ENCODE measurements around the gene SLC16A6. TPM values are rescaled to one million over a fixed set of nuclear protein-coding genes. Genes with fewer than 3 reads are reported as not detected.
A peak's percentile ranks its signal among the peaks of the same experiment; 100 is the strongest.
"Not testable (repeated sequence)": the region's sequence is repeated elsewhere in the genome, so short reads cannot be mapped to it uniquely, and the experiment has no call there.

The SLC16A6 gene
- total RNA-seq, 1 donor from 2014 or later = 0.21 TPM

DNA sequence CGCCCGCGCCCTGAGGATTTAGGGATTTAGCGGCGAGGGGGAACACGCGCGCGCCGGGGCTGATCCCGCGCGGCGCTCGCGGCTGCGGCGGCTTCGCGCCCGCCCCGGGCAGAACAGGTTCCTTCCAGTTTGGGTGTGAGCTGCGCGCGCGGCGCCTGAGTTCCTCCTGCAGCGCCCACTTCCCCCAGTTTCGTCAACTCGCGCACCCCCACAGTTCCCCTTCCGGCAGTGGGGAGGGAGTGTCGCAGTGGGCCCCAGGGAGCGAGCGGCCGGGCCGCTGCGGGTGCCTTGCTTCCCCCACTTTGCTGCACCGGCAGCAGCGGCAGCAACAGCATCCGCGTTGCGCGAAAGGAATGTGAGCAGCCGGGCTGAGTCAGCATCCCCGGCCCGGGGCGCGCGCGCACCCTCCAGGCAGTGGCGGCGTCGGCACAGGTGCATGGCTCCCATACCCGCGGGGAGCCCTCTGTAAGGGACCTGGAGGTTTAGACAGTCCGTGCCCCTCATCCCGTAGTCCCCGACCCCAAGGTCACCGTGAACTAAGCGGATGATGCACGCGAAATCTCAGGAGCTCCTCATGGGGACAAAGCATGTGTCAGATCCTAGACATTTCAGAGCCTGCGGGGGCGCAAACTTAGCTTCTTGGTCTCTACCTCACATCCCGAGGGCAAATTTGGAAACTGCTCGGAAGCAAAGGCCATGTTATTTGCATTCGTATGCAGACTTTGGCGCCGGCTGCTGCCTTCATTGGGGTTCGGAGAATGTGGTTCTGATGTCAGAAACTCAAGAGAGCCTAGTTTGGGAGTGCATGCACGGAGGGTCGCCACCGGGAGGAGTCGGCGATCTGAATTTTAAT lies 1.1 kb upstream of the SLC16A6 start:
- DNase-seq (ENCODE audit: low read depth) = peak; percentile 76

DNA sequence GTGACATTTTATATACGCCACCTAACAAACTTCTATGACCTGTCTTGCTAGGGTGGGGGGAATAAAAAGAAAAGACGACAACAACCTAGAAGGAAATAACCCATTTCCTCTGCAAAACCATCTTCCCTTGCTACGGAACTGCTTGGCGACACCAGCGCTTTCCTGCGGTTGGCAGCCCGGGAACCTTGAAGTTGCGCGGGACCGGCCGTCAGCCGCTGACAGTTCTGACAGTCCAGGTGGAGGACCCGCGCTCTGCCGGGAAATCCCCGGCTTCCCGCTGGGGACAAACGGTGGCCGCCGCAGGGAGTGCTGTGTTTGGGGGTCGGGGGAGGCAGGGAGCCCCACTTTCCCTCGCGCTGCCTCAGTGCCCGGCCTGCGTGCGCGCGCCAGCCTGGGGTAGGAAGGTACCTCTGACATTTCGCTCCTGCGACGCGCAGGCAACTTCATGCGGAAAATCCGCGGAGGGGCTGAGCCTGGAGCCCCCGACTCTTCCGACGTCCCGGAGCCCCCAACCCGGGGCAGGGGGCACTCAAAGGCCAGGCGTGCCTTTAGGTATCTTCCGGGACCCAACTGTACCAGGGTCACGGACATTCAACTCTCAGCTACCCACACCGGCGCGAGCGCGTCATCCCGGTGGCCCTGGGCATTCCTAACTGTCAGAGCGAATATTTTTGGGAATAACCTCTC lies 516 bp downstream of the SLC16A6 start:
- DNase-seq (ENCODE audit: low read depth) = no peak

DNA sequence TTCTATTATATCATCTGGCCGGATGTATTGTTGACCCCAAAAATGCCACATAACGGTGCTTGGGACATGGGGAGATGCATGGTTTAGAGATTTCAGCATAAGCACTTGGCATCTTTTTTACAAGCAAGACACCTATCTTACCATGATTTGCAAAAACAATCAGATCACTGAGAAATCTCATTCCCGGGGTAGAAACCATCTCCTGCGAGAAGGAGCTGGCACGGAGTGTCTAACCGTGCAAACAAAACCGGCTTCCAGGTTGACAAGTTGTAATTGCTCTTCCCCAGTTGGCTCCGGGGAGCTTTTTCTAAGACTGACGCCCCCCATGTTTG lies 1.0 kb downstream of the SLC16A6 start:
- DNase-seq (ENCODE audit: low read depth) = no peak

DNA sequence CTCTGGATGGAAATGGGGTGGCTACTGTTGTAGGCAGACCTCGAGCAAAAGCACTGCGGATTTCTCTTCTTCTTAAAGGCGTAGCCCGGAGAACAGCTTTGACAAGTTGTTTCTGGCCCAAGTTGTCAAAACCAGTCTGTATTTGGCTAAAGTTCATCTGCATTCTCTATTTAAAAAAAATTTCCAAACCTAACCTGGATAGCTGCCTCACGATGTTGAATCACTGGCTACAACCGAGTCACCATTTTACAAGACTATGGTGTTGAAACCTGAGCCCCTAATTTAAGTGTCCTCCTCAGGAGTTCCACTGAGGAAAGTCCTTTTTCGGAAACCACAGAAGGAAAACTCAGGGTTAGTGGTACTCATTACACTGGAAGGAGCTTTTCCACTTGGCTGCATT lies 1.5 kb downstream of the SLC16A6 start:
- DNase-seq (ENCODE audit: low read depth) = no peak

DNA sequence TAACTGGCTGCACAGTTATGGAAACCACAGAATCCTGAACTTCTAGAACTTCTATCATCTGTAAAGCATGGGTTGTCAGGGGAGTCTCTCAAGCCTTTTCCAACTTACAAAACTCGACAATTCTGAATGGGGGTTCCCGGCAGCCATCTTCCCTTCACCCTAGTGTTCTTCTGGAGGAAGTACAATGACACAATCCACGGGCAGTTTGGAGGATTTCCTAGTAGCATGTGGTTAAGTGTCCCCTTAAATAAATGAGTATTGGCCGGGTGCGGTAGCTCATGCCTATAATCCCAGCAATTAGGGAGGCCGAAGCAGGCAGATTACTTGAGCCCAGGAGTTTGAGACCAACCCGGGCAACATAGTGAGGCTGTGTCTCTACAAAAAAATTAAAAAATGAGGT lies 2.1 kb downstream of the SLC16A6 start:
- no peak for DNase-seq (ENCODE audit: low read depth)

DNA sequence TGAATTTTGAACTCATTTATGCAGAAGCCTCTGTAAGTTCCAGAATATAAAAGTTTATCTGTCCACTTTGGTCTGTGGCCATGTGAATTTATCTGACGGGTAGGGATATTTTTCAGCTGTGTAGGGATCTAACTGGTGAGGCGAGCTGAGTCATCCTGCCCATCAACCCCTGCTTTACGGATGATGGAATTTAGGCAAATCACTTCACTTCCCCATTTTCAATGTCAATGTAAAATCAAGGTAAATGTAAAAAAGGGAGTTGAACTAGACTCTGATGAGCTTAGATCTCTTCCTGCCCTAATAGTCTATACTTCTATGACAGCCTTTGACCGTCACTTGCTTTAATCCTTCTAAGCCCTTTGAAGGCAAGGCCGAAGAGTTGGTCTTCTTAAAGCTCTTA lies 2.6 kb downstream of the SLC16A6 start:
- no peak for DNase-seq (ENCODE audit: low read depth)

DNA sequence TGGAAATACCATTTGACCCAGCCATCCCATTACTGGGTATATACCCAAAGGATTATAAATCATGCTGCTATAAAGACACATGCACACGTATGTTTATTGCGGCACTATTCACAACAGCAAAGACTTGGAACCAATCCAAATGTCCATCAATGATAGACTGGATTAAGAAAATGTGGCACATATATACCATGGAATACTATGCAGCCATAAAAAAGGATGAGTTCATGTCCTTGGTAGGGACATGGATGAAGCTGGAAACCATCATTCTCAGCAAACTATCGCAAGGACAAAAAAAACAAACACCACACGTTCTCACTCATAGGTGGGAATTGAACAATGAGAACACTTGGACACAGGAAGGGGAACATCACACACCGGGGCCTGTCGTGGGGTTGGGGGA lies 9.0 kb downstream of the SLC16A6 start:
- DNase-seq (ENCODE audit: low read depth) = not testable (repeated sequence)

DNA sequence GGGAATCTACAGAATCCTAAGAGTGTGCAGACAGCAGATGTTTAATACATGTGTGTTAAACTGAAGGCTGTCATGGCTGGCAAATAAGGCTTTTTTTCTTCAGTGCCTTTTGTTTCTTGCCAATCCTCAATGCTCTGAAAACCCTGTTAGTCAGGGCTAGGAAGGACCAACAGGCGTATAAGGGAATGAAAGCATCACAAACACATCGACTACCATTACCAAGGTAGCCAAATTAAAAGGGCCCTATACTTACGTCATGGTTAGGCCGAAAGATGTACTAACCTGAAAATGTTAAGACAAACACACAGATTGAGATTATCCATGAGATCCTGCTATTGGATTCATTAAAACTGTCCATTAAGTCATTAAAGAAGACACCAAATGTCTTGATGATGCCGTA lies 13.1 kb downstream of the SLC16A6 start:
- no peak for DNase-seq (ENCODE audit: low read depth)

DNA sequence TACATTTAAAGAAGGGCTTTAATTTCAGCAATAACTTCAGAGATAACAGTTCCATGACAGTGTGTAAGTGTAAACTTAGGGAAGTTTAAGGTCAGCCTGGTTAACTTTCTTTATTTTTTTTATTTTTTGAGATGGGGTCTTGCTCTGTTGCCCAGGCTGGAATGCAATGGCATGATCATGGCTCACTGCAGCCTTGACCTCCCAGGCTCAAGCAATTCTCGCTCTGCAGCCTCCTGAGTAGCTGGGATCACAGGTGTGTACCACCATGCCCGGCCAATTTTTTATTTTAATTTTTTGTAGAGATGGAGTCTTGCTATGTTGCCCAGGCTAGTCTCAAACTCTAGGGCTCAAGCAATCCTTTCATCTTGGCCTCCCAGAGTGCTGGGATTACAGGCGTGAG lies 14.6 kb downstream of the SLC16A6 start:
- not testable (repeated sequence) for DNase-seq (ENCODE audit: low read depth)

DNA sequence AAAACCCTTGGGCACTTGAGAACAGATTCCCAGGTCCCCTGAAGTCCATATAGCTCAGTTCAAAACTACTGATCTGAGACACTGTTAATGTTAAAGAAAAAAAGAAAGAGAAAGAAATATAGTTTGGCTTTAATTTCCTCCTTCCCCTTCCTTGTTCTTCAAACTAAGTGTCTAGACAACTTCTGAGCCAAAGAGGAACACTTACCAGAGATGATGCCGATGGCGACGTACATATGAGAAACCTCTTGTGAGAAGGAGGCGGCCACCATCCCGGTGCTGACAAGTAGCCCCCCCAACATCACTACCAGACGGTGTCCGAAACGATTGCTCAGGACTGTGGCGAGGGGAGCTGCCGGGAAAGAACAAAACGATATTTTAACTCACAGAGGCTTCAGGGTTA lies 17.2 kb downstream of the SLC16A6 start:
- DNase-seq (ENCODE audit: low read depth) = no peak

DNA sequence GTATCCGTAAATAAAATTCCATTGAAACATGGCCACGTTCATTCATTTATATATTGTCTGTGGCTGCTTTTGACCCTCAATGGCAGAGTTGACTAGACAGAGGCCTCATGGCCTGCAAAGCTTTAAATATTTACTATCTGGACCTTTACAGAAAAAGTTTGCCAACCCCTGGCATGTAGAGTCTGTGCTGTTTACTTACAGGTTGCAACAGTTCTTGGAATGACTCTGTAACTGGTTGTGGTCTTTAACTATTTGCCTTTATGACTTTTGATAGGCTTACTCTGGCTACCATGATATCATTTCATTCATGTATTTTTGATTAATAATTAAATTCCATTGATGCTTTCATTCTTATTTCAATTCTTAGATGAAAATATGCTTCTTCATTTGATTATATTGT lies 25.1 kb downstream of the SLC16A6 start:
- not testable (repeated sequence) for DNase-seq (ENCODE audit: low read depth)

DNA sequence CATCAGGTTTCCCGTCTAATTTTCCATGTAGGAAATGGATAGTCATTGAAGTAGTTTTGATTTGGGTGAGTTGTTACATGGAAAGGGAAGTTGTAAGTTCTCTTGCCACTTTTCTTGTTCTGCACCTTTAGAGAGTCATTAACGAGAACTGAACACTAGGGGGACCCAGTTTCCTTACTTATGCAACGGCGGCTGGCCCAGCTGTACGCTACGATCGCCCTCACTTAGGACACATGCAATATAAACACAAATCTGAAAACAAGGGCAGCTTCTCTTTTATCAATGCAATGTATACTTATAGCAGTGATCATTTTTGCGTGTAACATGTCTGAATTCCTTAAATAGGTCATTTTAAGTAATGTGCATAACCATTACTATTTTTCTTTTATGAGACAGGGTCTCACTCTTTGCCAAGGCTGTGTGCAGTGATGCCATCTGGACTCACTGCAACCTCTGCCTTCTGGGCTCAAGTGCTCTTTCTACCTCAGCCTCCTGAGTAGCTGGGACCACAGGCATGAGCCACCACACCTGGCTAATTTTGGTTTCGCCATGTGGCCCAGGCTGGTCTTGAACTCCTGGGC lies 27.7 kb downstream of the SLC16A6 start:
- peak; percentile 55 for DNase-seq (ENCODE audit: low read depth)

DNA sequence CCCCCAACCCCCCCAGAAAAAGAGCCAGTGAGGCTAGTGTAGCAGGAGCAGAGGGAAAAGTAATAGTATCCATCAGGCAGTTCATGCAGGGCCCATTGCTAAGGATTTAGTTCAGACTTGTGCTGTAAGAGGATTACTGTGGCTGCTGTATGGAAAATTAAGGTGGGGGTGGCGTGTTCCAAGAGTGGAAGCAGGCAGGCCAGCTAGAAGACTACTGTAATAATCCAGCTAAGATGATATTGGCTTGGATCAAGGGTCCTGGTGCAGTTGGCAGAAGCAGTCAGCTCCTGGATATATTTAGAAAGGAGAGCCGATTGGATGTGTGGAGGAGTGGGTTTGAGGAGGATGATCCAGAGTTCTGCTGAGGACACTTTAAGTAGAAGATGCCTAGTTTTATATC lies 28.5 kb downstream of the SLC16A6 start:
- DNase-seq (ENCODE audit: low read depth) = not testable (repeated sequence)

DNA sequence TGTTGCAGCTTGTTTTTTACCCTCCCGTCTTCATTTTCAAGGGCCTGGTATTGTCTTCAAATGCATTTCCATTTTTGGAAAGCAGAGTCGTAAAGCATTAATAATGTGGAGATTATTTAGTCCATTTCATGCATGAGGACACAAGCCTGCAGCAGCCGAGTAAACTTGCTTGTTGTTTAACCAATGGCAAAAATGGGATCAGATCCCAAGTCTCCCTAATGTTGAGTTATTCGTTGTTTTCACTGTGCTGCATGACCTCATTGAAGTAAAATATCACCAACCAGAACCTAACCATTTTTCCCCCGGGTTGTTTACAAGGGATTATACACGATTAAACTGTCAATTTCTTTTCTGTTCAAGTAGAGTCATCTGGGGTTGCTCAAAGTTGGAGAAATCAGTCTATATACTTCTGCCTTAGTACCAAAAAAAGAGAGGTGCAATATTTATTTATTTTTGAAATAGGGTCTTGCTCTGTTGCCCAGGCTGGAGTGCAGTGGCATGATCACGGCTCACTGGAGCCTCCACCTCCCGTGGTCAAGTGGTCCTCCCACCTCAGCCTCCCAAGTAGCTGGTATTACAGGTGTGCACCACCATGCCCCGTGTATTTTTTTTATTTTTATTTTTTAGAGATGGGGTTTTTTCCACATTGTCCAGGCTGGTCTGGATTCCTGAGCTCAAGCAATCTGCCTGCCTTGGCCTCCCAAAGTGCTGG lies 30.7 kb downstream of the SLC16A6 start:
- no peak for DNase-seq (ENCODE audit: low read depth)

DNA sequence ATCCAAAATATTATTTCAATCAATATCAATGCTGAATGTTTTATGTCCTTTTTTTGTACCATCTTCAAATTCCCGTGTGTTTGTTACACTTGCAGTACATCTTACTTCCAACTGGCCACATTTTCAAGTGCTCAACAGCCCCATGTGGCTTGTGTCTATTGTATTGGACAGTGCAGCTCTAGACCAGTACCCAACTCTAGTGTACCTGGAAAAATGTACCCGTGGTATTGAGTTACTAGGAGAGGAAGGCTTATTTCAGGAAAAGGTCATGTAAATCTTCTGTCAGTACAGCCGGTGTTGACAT lies 31.3 kb downstream of the SLC16A6 start:
- DNase-seq (ENCODE audit: low read depth) = not testable (repeated sequence)

DNA sequence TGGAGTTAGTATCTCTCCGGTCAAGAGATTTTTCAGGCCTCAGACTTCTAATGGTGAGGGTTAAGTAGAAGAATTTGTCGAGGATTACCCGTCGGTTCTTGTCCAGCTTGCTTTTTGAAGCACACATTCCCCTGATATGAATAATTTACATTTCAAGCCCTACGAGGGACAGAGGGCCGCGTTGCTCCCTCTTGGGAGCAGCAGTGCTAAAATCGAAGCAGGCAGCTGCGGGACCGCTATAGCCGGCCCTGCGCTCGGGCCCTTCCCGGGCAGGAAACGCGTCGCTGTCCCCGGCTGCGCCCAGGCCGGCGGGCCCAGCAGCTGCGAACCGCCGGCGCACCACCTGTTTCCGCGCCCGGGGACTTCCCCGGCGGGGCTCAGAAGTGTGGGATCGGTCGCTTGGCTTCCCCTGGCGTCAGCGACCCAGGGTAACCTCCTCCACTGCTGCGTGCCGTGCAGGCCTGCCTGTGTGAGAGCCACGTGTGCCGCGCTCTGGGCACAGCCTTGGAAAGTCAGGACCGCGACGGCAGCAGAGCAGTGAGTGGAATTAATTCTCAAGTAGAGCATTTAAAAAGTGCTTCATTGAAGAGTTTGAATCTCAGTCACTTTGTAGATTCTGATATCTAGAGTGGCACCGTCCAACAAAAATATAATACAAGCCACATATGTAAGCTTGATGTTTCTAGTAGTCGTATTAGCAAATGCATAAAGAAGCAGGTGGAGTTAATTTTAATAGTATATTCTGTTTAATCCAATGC lies 31.9 kb downstream of the SLC16A6 start:
- DNase-seq (ENCODE audit: low read depth) = peak; percentile 90

DNA sequence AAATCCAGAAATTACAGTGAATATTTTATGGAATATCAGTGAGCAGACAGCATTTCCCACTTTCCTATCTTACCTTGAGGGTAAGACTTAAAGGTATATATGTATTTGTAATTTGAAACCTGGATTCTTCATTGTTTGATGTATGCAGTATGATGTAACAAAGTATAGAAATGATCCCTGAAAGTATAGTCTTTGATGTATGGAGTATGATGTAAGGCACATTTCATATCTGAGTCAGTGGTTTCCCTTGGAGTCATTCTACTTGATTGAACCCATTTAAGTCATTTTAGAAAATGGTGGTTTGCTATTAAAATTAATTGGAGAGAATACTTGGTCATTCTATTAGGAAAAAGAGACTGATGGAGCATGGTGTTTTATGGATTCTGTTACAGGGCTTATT lies 33.0 kb downstream of the SLC16A6 start:
- DNase-seq (ENCODE audit: low read depth) = no peak

DNA sequence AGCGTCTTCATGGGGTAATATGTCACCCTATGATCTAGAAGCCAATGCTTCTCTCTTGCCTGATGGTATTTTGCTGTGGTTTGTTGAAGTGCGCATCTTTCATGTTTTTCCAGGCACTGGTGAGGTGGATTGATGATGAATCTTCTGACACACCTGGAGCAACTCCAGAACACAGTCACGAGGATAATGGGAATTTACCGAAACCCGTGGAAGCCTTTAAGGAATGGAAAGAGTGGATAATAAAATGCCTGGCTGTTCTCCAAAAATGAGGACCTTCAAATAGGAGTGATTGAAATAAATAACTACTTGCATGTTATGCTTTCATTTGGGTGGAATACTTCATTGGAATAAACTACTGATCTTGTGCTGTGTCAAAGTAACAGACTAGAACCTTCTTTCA lies 34.2 kb downstream of the SLC16A6 start:
- DNase-seq (ENCODE audit: low read depth) = not testable (repeated sequence)

DNA sequence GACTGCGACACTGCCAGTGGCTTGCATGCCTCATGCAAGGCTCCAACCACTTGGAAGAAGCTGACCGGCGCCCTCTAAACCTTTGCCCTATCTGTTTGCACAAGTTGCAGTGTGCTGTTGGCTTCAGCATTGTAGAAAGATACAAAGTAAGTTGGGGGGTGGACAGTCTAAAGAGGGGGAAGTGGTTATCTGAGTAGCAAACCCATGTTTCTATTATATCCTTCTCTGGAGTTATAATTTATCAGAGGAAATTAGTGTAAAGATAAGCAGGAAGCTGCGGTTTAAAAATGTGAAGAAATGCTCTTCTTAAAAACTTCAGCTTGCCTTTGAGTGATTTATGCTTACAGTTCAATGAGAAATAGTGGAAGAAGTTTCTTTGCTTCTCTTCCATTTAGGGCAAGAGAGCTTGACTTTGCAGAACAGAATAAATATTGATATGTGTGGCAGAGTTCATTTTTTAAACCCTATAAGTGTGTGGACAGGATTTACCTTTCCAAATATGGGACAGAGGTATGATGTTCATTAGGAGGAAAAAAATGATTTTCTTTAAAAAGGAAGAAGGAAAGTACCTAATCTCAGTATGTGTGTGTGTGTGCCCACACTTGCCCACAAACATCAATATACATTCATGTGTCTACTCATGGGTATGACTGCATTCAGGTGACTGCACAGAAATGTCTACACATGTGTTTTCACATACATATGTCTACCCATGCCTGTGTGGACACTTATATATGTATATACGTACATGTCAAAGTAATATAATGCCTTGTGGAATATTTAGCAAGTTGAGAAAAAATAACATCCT lies 35.0 kb downstream of the SLC16A6 start:
- DNase-seq (ENCODE audit: low read depth) = no peak

DNA sequence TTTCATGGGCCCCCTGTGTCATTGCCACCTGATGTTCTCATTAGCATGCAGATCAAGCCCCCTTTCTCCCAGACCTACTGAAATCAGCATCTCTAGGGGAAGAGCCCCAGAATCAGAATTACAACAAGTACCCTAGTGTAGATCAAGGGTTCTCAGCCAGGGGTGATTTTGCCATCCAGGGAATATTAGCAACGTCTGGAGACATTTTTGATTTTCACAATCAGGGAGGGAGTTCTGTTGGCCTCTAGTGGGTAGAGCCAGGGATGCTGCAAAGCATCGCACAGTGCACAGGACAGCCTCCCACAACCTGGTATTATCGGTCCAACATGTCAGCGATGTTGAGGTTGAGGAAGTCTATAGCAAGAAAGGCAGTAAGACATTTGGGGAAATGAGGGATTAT lies 35.8 kb downstream of the SLC16A6 start:
- DNase-seq (ENCODE audit: low read depth) = no peak

Data from myocyte (in vitro differentiated cells).